Endothelial cell of umbilical vein (primary cell): ENCODE results near the gene TTC34. TPM values are rescaled to one million over a fixed set of nuclear protein-coding genes. Genes with fewer than 3 reads are reported as not detected.

Experiments
- BruUV-seq: library from RNA; stranded (reverse); fragments of 400-500 nt; replicated peaks from 2 replicates; lab custom pipeline; 2021; lab: Mats Ljungman, UMichigan
- CTCF ChIA-PET: fragments of 300-600, 350-600 bp; sonication (Branson Sonifier 250); formaldehyde crosslinking; loops from one replicate; lab custom pipeline; 2021; ENCODE audit warnings: antibody characterized with exemption, inconsistent platforms; lab: Charles Lee
- POLR2A ChIA-PET: fragments of 300-600, 350-600 bp; sonication (Branson Sonifier 250); formaldehyde crosslinking; loops from one replicate; lab custom pipeline; 2021; ENCODE audit warnings: antibody characterized with exemption, inconsistent platforms; lab: Charles Lee
- DNase-seq: peaks from one replicate; pipeline ENCODE4 v3.0.0-alpha.2; 2011; ENCODE audit warnings: low read depth, low spot score
- FAIRE-seq: peaks from 2 replicates; lab custom pipeline; 2011; peaks lifted over from hg19 to GRCh38; lab: Jason Lieb, UNC
- H2AFZ ChIP-seq: 2 replicates; pipeline ENCODE4 v1.6.0; 2012; ENCODE audit warnings: low read depth, low read length, control low read depth, inconsistent platforms
- H3K27ac ChIP-seq: 2 replicates; pipeline ENCODE4 v1.5.1; 2011; ENCODE audit warnings: low read depth, mild to moderate bottlenecking, control low read depth, low read length, moderate library complexity; ENCODE audit not compliant: insufficient read depth
- H3K27me3 ChIP-seq, 2 experiments: 2 replicates each; pipeline versions ENCODE4 v1.6.0 to v1.6.1; 2011; ENCODE audit warnings: low read length in 2 of 2, mixed read lengths in 1 of 2; ENCODE audit not compliant: control insufficient read depth in 2 of 2, insufficient read depth in 2 of 2
- H3K36me3 ChIP-seq, 2 experiments: 2 replicates in 1 of 2; 3 replicates in 1 of 2; pipeline ENCODE4 v1.5.1; 2011; ENCODE audit warnings: low read length in 2 of 2, mild to moderate bottlenecking in 1 of 2, moderate library complexity in 1 of 2; ENCODE audit not compliant: control insufficient read depth in 2 of 2, insufficient read depth in 2 of 2; ENCODE audit errors: extremely low read depth in 1 of 2
- H3K4me1 ChIP-seq: 3 replicates; pipeline ENCODE4 v1.5.1; 2011; ENCODE audit warnings: mild to moderate bottlenecking, low read length; ENCODE audit not compliant: control insufficient read depth, insufficient read depth; ENCODE audit errors: extremely low read depth
- H3K4me2 ChIP-seq: 2 replicates; pipeline ENCODE4 v1.6.1; 2011; ENCODE audit warnings: low read length, control low read depth, mixed read lengths; ENCODE audit not compliant: insufficient read depth
- H3K4me3 ChIP-seq, 3 experiments: fragments of 200-600 bp in 1 of 3; sonication (generic), shearing (Covaris generic) in 1 of 3; replicated peaks in 1 of 3; 2 replicates each; pipeline ENCODE4 v1.5.1; 2011 to 2016; ENCODE audit warnings: control low read depth in 3 of 3, low read length in 3 of 3, mild to moderate bottlenecking in 2 of 3, inconsistent platforms in 1 of 3, low read depth in 1 of 3, moderate library complexity in 1 of 3; ENCODE audit not compliant: insufficient read depth in 1 of 3
- H3K79me2 ChIP-seq: 2 replicates; pipeline ENCODE4 v1.6.0; 2012; ENCODE audit warnings: low read length, inconsistent platforms; ENCODE audit not compliant: control insufficient read depth, insufficient read depth
- H3K9ac ChIP-seq: replicated peaks from 2 replicates; pipeline ENCODE3; 2011; ENCODE audit warnings: low read length, control low read depth; ENCODE audit not compliant: insufficient read depth; ENCODE audit errors: extremely low read depth
- H3K9me1 ChIP-seq: replicated peaks from 3 replicates; pipeline ENCODE4 v1.6.0; 2011; ENCODE audit warnings: mild to moderate bottlenecking, low read length; ENCODE audit not compliant: control insufficient read depth, insufficient read depth; ENCODE audit errors: extremely low read depth
- H3K9me3 ChIP-seq: replicated peaks from 2 replicates; pipeline ENCODE4 v1.5.1; 2012; ENCODE audit warnings: low read length, inconsistent platforms; ENCODE audit not compliant: control insufficient read depth, insufficient read depth
- H4K20me1 ChIP-seq: replicated peaks from 2 replicates; pipeline ENCODE3; 2011; ENCODE audit warnings: mild to moderate bottlenecking, low read length; ENCODE audit not compliant: control insufficient read depth, insufficient read depth; ENCODE audit errors: extremely low read depth
- CTCF ChIP-seq, 2 donors: IDR thresholded peaks; 1 replicate in 1 of 2; 2 replicates in 1 of 2; pipeline ENCODE4 v1.5.1; 2011; ENCODE audit warnings: low read length in 2 of 2, mild to moderate bottlenecking in 2 of 2, moderate library complexity in 2 of 2, control low read depth in 1 of 2, inconsistent platforms in 1 of 2, low read depth in 1 of 2; ENCODE audit not compliant: insufficient read depth in 1 of 2; ENCODE audit errors: extremely low read depth in 1 of 2
- EZH2 ChIP-seq: IDR thresholded peaks from 2 replicates; pipeline ENCODE4 v1.6.1; 2012; ENCODE audit warnings: borderline replicate concordance, low read depth, mild to moderate bottlenecking, moderate library complexity, low read length, inconsistent platforms; ENCODE audit not compliant: severe bottlenecking
- FOS ChIP-seq: IDR thresholded peaks from 2 replicates; pipeline ENCODE4 v1.6.1; 2011; ENCODE audit warnings: mild to moderate bottlenecking, low read length, moderate library complexity, borderline replicate concordance; ENCODE audit not compliant: insufficient read depth
- GATA2 ChIP-seq: IDR thresholded peaks from 2 replicates; pipeline ENCODE4 v1.7.0; 2011; ENCODE audit warnings: low read depth, mild to moderate bottlenecking, moderate library complexity, mixed read lengths, low read length; ENCODE audit not compliant: insufficient read length, insufficient read depth
- JUN ChIP-seq: IDR thresholded peaks from 2 replicates; pipeline ENCODE4 v1.6.1; 2011; ENCODE audit warnings: borderline replicate concordance, low read depth; ENCODE audit not compliant: insufficient read length, insufficient read depth
- MYC ChIP-seq: IDR thresholded peaks from one replicate; pipeline ENCODE4 v1.6.1; 2011; ENCODE audit warnings: mild to moderate bottlenecking, low read depth, low read length
- POLR2A ChIP-seq: IDR thresholded peaks from 2 replicates; pipeline ENCODE4 v1.6.1; 2012; ENCODE audit warnings: low read depth, mild to moderate bottlenecking, control low read depth, low read length
- POLR2AphosphoS5 ChIP-seq: IDR thresholded peaks from 2 replicates; pipeline ENCODE4 v1.6.1; 2012; ENCODE audit warnings: low read depth, mild to moderate bottlenecking, control low read depth, low read length, moderate library complexity; ENCODE audit not compliant: insufficient read depth
- dilution Hi-C: fragments of 300-500 bp; cut with MboI; formaldehyde crosslinking; loops from one replicate; pipeline ENCODE4 v1.15.0; 2019; ENCODE audit warnings: low sequenced_read_pairs; ENCODE audit not compliant: extremely low pct_ligation_motif_present
- intact Hi-C: fragments of 100-400 bp; cut with micrococcal nuclease; formaldehyde crosslinking; loops from one replicate; pipeline ENCODE4 v1.10.0; 2022
- polyA plus RNA-seq, 4 experiments: library from polyadenylated mRNA; depleted of rRNA in 3 of 4; stranded (reverse) in 3 of 4; unstranded in 1 of 4; fragments of >200 nt; gene quantifications; 2 replicates each; pipeline versions ENCODE4 v1.2.1 to v1.2.3, GENCODE V29; 2011 to 2012; ENCODE audit warnings: missing spikeins in 1 of 4
- total RNA-seq: library from RNA; stranded (reverse); gene quantifications from 2 replicates; pipeline ENCODE4 v1.2.3, GENCODE V29; 2021
- TF ChIP-seq, protein P1 (sequence below): IDR thresholded peaks from 2 replicates; pipeline ENCODE4 v1.6.1; 2011; ENCODE audit not compliant: insufficient read depth, insufficient read length

The TTC34 gene
- total and polyA plus RNA-seq, 2 donors (not counting 3 experiments of a cell fraction or from before 2014, with no cell fraction given) = 0.08 to 0.77 TPM

- Histone ChIP-seq H3K9me1 (no peaks in the 10 kb centered on the region), H3K79me2 (no peaks in the 10 kb centered on the region), H3K9ac (no peak overlapping the region), H4K20me1 (no peaks in the 10 kb centered on the region), H3K4me1 (no peaks in the 10 kb centered on the region), H3K9me3 (no peaks in the 10 kb centered on the region), H2AFZ (no peak overlapping the region), H3K27ac (no peak overlapping the region), H3K4me2 (no peak overlapping the region), H3K36me3 (no peaks in the 10 kb centered on the region), H3K4me3 (no peak overlapping the region), H3K27me3 (peaks cover 0 to 2% of the 10 kb centered on the region in 2 experiments)
- no peak for FAIRE-seq
- DNase-seq = no peak
- dilution Hi-C loops = no loop called here
- TF ChIP-seq EZH2 = no peak
- BruUV-seq = no TSS peak
- POLR2A ChIA-PET = no interaction called here
- intact Hi-C loops = no loop called here
- CTCF ChIA-PET = no interaction called here
Observed at GRCh38 chr1:2791027-2791760, 10.3 kb downstream of the TTC34 start.

GRCh38 chr1:2789986-2790581, 11.4 kb downstream of the TTC34 start:
- no peaks in the 10 kb centered on the region for H3K9me1 ChIP-seq
- DNase-seq (no peak), FAIRE-seq (no peak)
- no TSS peak for BruUV-seq
- no peaks in the 10 kb centered on the region for H3K9me3 ChIP-seq
- no peaks in the 10 kb centered on the region for H3K79me2 ChIP-seq
- ChIA-PET CTCF (no interaction called here), POLR2A (no interaction called here)
- dilution Hi-C loops = no loop called here
- no peak overlapping the region for H3K9ac ChIP-seq
- intact Hi-C loops = no loop called here
- no peak overlapping the region for H3K4me3 ChIP-seq
- H4K20me1 ChIP-seq = no peaks in the 10 kb centered on the region
- H2AFZ ChIP-seq = no peak overlapping the region
- no peak overlapping the region for H3K27ac ChIP-seq
- no peaks in the 10 kb centered on the region for H3K36me3 ChIP-seq
- no peaks in the 10 kb centered on the region for H3K4me1 ChIP-seq
- H3K27me3 ChIP-seq = peaks cover 0 to 2% of the 10 kb centered on the region in 2 experiments
- no peak overlapping the region for H3K4me2 ChIP-seq
- no peak for TF ChIP-seq EZH2
- no peak for TF ChIP-seq MYC
- TF ChIP-seq GATA2 = no peak
- TF ChIP-seq, protein P1, sequence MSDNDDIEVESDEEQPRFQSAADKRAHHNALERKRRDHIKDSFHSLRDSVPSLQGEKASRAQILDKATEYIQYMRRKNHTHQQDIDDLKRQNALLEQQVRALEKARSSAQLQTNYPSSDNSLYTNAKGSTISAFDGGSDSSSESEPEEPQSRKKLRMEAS = no peak
- no peak for TF ChIP-seq FOS
- TF ChIP-seq CTCF (IDR thresholded peaks at IDR 0.05; ENCODE audit: extremely low read depth in 1 of 2, insufficient read depth in 1 of 2, low read depth in 1 of 2, low read length in 2 of 2) = no peak
- no peak for TF ChIP-seq POLR2AphosphoS5
- TF ChIP-seq POLR2A = no peak
- TF ChIP-seq JUN = no peak
